Stimulated activated CD4-positive, alpha-beta T cell treated with anti-CD3 and anti-CD28 coated beads, Interleukin-15, amount 100 ng/mL, for 1 hour (primary cell): ENCODE data around the gene MRTFA.

Experiments used
- DNase-seq, 2 donors: peaks; one replicate each; pipeline ENCODE4 v3.0.0-alpha.2; 2020; ENCODE audit warnings: low read depth in 1 of 2, low spot score in 1 of 2

Gene MRTFA

GRCh38 chr22:40364431-40364830, 272.1 kb downstream of the MRTFA start:
- no peak for DNase-seq

- no peak for DNase-seq
These were observed 273.5 kb downstream of the MRTFA start for GRCh38 chr22:40363059-40363458.

- DNase-seq = no peak
These were observed 275.4 kb downstream of the MRTFA start for GRCh38 chr22:40361100-40361499.
